Upper lobe of left lung (tissue), 6 donors: ENCODE results near the gene NKD2. TPM values are rescaled to one million over a fixed set of nuclear protein-coding genes. Genes with fewer than 3 reads are reported as not detected.

Experiments
- ATAC-seq, 2 donors: fragments of 200-7000 bp; cut with Tn5 transposase; one replicate each; pipeline ENCODE4 v1.9.1; 2022; ENCODE audit warnings: mild to moderate bottlenecking in 2 of 2, moderate library complexity in 2 of 2; ENCODE audit not compliant: low FRiP score in 2 of 2
- DNase-seq, 2 donors: peaks; one replicate each; pipeline ENCODE4 v3.0.0-alpha.2; 2019 to 2020
- H3K27ac ChIP-seq, 4 donors: fragments of 200-600 bp; sonication (generic); one replicate each; pipeline ENCODE4 v1.5.1; 2016 to 2019
- H3K27me3 ChIP-seq, 4 donors: fragments of 200-600 bp; sonication (generic); one replicate each; pipeline ENCODE4 v1.5.1; 2017 to 2019
- H3K36me3 ChIP-seq, 4 donors: fragments of 200-600 bp; sonication (generic); one replicate each; pipeline ENCODE4 v1.5.1; 2016 to 2019
- H3K4me1 ChIP-seq, 4 donors: fragments of 200-600 bp; sonication (generic); one replicate each; pipeline ENCODE4 v1.5.1; 2018 to 2019
- H3K4me3 ChIP-seq, 4 donors: fragments of 200-600 bp; sonication (generic); one replicate each; pipeline ENCODE4 v1.5.1; 2017 to 2019; ENCODE audit warnings: mild to moderate bottlenecking in 2 of 4, moderate library complexity in 1 of 4
- H3K9me3 ChIP-seq, 4 donors: fragments of 200-600 bp; sonication (generic); one replicate each; pipeline ENCODE4 v1.5.1; 2018 to 2019
- CTCF ChIP-seq, 6 experiments: fragments of 450-650 bp in 4 of 6; fragments of 200-600 bp in 2 of 6; sonication (generic) in 2 of 6; IDR thresholded peaks; one replicate each; pipeline ENCODE4 v1.5.1; 2016 to 2019; ENCODE audit warnings: antibody characterized with exemption in 6 of 6
- EP300 ChIP-seq, 4 donors: sonication (generic); formaldehyde crosslinking; IDR thresholded peaks; one replicate each; pipeline ENCODE4 v1.5.1; 2017; ENCODE audit warnings: antibody characterized with exemption in 4 of 4, control low read depth in 2 of 4
- POLR2A ChIP-seq, 4 donors: fragments of 450-650 bp; IDR thresholded peaks; one replicate each; pipeline ENCODE4 v1.5.1; 2016 to 2017; ENCODE audit warnings: antibody characterized with exemption in 4 of 4, mild to moderate bottlenecking in 2 of 4
- POLR2AphosphoS5 ChIP-seq, 2 donors: sonication (generic); formaldehyde crosslinking; IDR thresholded peaks; one replicate each; pipeline ENCODE4 v1.5.1; 2017; ENCODE audit warnings: antibody characterized with exemption in 2 of 2
- WGBS, 2 donors: methylation state at CpG; one replicate each; pipeline ENCODE4 v1.1.5; 2017 to 2018; 5-methylcytosine and 5-hydroxymethylcytosine counted together
- total RNA-seq, 6 donors: library from RNA; depleted of rRNA in 4 of 6; stranded (reverse); fragments of >200 nt in 4 of 6; gene quantifications; one replicate each; pipeline versions ENCODE4 v1.1.0 to v1.2.1, GENCODE V29; 2016 to 2021
- donor health status: DM: no; HTN: no; CAD: no; lungs with moderate emphysema.
- donor health status: DM: no; HTN: yes; CAD: no; lungs with severe emphysema.

NKD2 gene
- 100 to 1,000 TPM in 1 of 6 donors, 10 to 100 TPM in 4, 1 to 10 TPM in 1; 8.9 to 126 (median 50.6) TPM for total RNA-seq

GRCh38 chr5:1008451-1009358 is at the start of gene NKD2:
Gene NKD2 (plus strand): TSS chr5:1008802. CDS start chr5:1009058, 256 bp downstream.
- TF ChIP-seq POLR2AphosphoS5 (IDR thresholded peaks at IDR 0.05) (no peak), CTCF (IDR thresholded peaks at IDR 0.05) (peak; percentile 80 to 89 (median 83))
- ATAC-seq (peak in 1 of 2 donors; percentile 56), DNase-seq (peak in 1 of 2 donors; percentile 92)
- peaks cover 0 to 34% (median 13%) of the 10 kb centered on the region in 4 donors for H3K27me3 ChIP-seq
- no peaks in the 10 kb centered on the region for H3K9me3 ChIP-seq
- peaks cover 30 to 49% (median 33%) of the 10 kb centered on the region in 4 donors for H3K4me1 ChIP-seq
- H3K4me3 ChIP-seq, result peak within 1 kb of the TSS; percentile 31 to 58 (median 52)
- 5% methylated on average over 20 of the region's 108 CpGs; no CpG with 5 or more reads in 1 of the 2 donors for WGBS, 2 donors
- peak within 1 kb of the TSS; percentile 60 to 77 (median 68) for H3K27ac ChIP-seq
- H3K36me3 ChIP-seq, result no peaks in the 10 kb centered on the region

- Histone ChIP-seq H3K27ac (peak overlapping the region; percentile 35 to 80 (median 68)), H3K4me3 (no peak overlapping the region), H3K4me1 (peaks cover 17 to 41% (median 26%) of the 10 kb centered on the region in 4 donors), H3K36me3 (no peaks in the 10 kb centered on the region), H3K27me3 (no peaks in the 10 kb centered on the region), H3K9me3 (no peaks in the 10 kb centered on the region)
- ATAC-seq (no peak), DNase-seq (peak in 1 of 2 donors; percentile 64)
- 87 to 88% methylated on average over 24 to 41 of the region's 47 CpGs for WGBS, 2 donors
- TF ChIP-seq EP300 (IDR thresholded peaks at IDR 0.05) (no peak), CTCF (IDR thresholded peaks at IDR 0.05) (no peak), POLR2A (IDR thresholded peaks at IDR 0.05) (no peak), POLR2AphosphoS5 (IDR thresholded peaks at IDR 0.05) (no peak)
Observed at GRCh38 chr5:959581-960531, 48.7 kb upstream of the NKD2 start.

GRCh38 chr5:960551-960950 is 48.1 kb upstream of the NKD2 start:
- Histone ChIP-seq H3K4me3 (no peak overlapping the region), H3K36me3 (no peaks in the 10 kb centered on the region), H3K27ac (peak overlapping the region in 3 of 4 donors; percentile 56 to 80 (median 77)), H3K4me1 (peaks cover 17 to 41% (median 26%) of the 10 kb centered on the region in 4 donors), H3K27me3 (no peaks in the 10 kb centered on the region), H3K9me3 (no peaks in the 10 kb centered on the region)
- DNase-seq (peak in 1 of 2 donors; percentile 52), ATAC-seq (no peak)
- 73 to 76% methylated on average over 7 of the region's 7 CpGs for WGBS, 2 donors
- TF ChIP-seq POLR2AphosphoS5 (IDR thresholded peaks at IDR 0.05), result no peak
- TF ChIP-seq CTCF (IDR thresholded peaks at IDR 0.05), result no peak
- no peak for TF ChIP-seq POLR2A (IDR thresholded peaks at IDR 0.05)
- TF ChIP-seq EP300 (IDR thresholded peaks at IDR 0.05), result no peak

- 66 to 77% methylated on average over 3 to 22 of the region's 27 CpGs for WGBS, 2 donors
- no peaks in the 10 kb centered on the region for H3K36me3 ChIP-seq
- DNase-seq (peak in 1 of 2 donors; percentile 81), ATAC-seq (no peak)
- H3K4me1 ChIP-seq, result peaks cover 16 to 37% (median 22%) of the 10 kb centered on the region in 4 donors
- peak overlapping the region in 2 of 4 donors; percentile 77 to 80 for H3K27ac ChIP-seq
- no peak for TF ChIP-seq POLR2A (IDR thresholded peaks at IDR 0.05)
- no peak for TF ChIP-seq POLR2AphosphoS5 (IDR thresholded peaks at IDR 0.05)
- TF ChIP-seq CTCF (IDR thresholded peaks at IDR 0.05), result no peak
- TF ChIP-seq EP300 (IDR thresholded peaks at IDR 0.05), result no peak
- H3K9me3 ChIP-seq, result no peaks in the 10 kb centered on the region
- no peak overlapping the region for H3K4me3 ChIP-seq
- H3K27me3 ChIP-seq, result no peaks in the 10 kb centered on the region
Observed at GRCh38 chr5:961002-961710, 47.4 kb upstream of the NKD2 start.
